Measurements from ENCODE around the gene TRIM44.

- TF ChIP-seq, protein P1, sequence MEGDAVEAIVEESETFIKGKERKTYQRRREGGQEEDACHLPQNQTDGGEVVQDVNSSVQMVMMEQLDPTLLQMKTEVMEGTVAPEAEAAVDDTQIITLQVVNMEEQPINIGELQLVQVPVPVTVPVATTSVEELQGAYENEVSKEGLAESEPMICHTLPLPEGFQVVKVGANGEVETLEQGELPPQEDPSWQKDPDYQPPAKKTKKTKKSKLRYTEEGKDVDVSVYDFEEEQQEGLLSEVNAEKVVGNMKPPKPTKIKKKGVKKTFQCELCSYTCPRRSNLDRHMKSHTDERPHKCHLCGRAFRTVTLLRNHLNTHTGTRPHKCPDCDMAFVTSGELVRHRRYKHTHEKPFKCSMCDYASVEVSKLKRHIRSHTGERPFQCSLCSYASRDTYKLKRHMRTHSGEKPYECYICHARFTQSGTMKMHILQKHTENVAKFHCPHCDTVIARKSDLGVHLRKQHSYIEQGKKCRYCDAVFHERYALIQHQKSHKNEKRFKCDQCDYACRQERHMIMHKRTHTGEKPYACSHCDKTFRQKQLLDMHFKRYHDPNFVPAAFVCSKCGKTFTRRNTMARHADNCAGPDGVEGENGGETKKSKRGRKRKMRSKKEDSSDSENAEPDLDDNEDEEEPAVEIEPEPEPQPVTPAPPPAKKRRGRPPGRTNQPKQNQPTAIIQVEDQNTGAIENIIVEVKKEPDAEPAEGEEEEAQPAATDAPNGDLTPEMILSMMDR (IDR thresholded peaks at IDR 0.05; ENCODE audit: insufficient read depth, low read length, poor library complexity, severe bottlenecking) = no peak
- no peak for TF ChIP-seq EZH2phosphoT487 (conservative IDR thresholded peaks at IDR 0.05; ENCODE audit: low read length)
Observed at GRCh38 chr11:35792148-35792845, 129.7 kb downstream of the TRIM44 start.

All from SU-DHL-6 (cell line).